H9 (cell line): Measurements from ENCODE around the gene ARL5B. TPM values are rescaled to one million over a fixed set of nuclear protein-coding genes. Genes with fewer than 3 reads are reported as not detected.

ENCODE experiments used
- DNase-seq: peaks from one replicate; pipeline ENCODE4 v3.0.0-alpha.2; 2017
- H2AFZ ChIP-seq: one replicate; pipeline ENCODE4 v1.6.1; 2013; ENCODE audit warnings: mild to moderate bottlenecking, low read length, control low read depth, moderate library complexity
- H2AK5ac ChIP-seq: 2 replicates; pipeline ENCODE4 v1.6.1; 2013; ENCODE audit warnings: low read length, control low read depth, mixed read lengths; ENCODE audit not compliant: insufficient read length
- H2BK120ac ChIP-seq: one replicate; pipeline ENCODE4 v1.6.1; 2013; ENCODE audit warnings: low read depth, mild to moderate bottlenecking, low read length, control low read depth, inconsistent platforms; ENCODE audit not compliant: poor library complexity, severe bottlenecking
- H2BK12ac ChIP-seq: 2 replicates; pipeline ENCODE4 v1.6.1; 2013; ENCODE audit warnings: low read length, control low read depth, mixed read lengths, low read depth; ENCODE audit not compliant: insufficient read length
- H2BK15ac ChIP-seq: 2 replicates; pipeline ENCODE4 v1.6.1; 2013; ENCODE audit warnings: low read depth, low read length, control low read depth
- H2BK20ac ChIP-seq: one replicate; pipeline ENCODE4 v1.6.1; 2013; ENCODE audit warnings: low read depth, mild to moderate bottlenecking, low read length, control low read depth, inconsistent platforms; ENCODE audit not compliant: poor library complexity, severe bottlenecking
- H2BK5ac ChIP-seq: 2 replicates; pipeline ENCODE4 v1.6.1; 2013; ENCODE audit warnings: low read length, control low read depth, mixed read lengths; ENCODE audit not compliant: insufficient read length
- H3K14ac ChIP-seq: 2 replicates; pipeline ENCODE4 v1.6.1; 2013; ENCODE audit warnings: low read length, control low read depth; ENCODE audit not compliant: insufficient read depth
- H3K18ac ChIP-seq: 2 replicates; pipeline ENCODE4 v1.6.1; 2013; ENCODE audit warnings: low read depth, mild to moderate bottlenecking, mixed read lengths, low read length, control low read depth; ENCODE audit not compliant: insufficient read length
- H3K23ac ChIP-seq: 2 replicates; pipeline ENCODE4 v1.6.1; 2013; ENCODE audit warnings: low read length, control low read depth, mixed read lengths, low read depth; ENCODE audit not compliant: insufficient read length
- H3K23me2 ChIP-seq: 2 replicates; pipeline ENCODE4 v1.6.1; 2013; ENCODE audit warnings: low read depth, mild to moderate bottlenecking, mixed read lengths, low read length, control low read depth; ENCODE audit not compliant: insufficient read length, poor library complexity, severe bottlenecking
- H3K27ac ChIP-seq: 2 replicates; pipeline ENCODE4 v1.5.1; 2013; ENCODE audit warnings: low read length, control low read depth, mixed read lengths, low read depth; ENCODE audit not compliant: insufficient read length
- H3K27me3 ChIP-seq: 2 replicates; pipeline ENCODE4 v1.6.1; 2013; ENCODE audit warnings: low read length, control low read depth, inconsistent platforms; ENCODE audit not compliant: insufficient read depth
- H3K4ac ChIP-seq: 2 replicates; pipeline ENCODE4 v1.6.1; 2013; ENCODE audit warnings: low read depth, mild to moderate bottlenecking, control low read depth, inconsistent platforms, low read length, moderate library complexity
- H3K4me1 ChIP-seq: 2 replicates; pipeline ENCODE4 v1.6.1; 2013; ENCODE audit warnings: low read length, control low read depth, inconsistent platforms; ENCODE audit not compliant: insufficient read depth
- H3K4me2 ChIP-seq: 2 replicates; pipeline ENCODE4 v1.6.1; 2013; ENCODE audit warnings: low read length, control low read depth, mixed read lengths; ENCODE audit not compliant: insufficient read length, insufficient read depth
- H3K56ac ChIP-seq: 2 replicates; pipeline ENCODE4 v1.6.1; 2013; ENCODE audit warnings: low read depth, mild to moderate bottlenecking, mixed read lengths, low read length, control low read depth; ENCODE audit not compliant: insufficient read length
- H3K79me1 ChIP-seq: 2 replicates; pipeline ENCODE4 v1.6.1; 2013; ENCODE audit warnings: low read depth, mild to moderate bottlenecking, moderate library complexity, low read length, control low read depth, inconsistent platforms; ENCODE audit not compliant: insufficient read depth, poor library complexity, severe bottlenecking
- H3K79me2 ChIP-seq: 2 replicates; pipeline ENCODE4 v1.6.1; 2013; ENCODE audit warnings: low read length, control low read depth, inconsistent platforms; ENCODE audit not compliant: insufficient read depth
- H3K9ac ChIP-seq: 2 replicates; pipeline ENCODE4 v1.6.1; 2013; ENCODE audit warnings: low read length, control low read depth, mixed read lengths; ENCODE audit not compliant: insufficient read length; ENCODE audit errors: extremely low read depth
- H3K9me3 ChIP-seq: one replicate; pipeline ENCODE4 v1.6.1; 2013; ENCODE audit warnings: low read depth, low read length, inconsistent platforms; ENCODE audit not compliant: control insufficient read depth
- H3T11ph ChIP-seq: one replicate; pipeline ENCODE4 v1.6.1; 2013; ENCODE audit warnings: mild to moderate bottlenecking, low read length, control low read depth, inconsistent platforms
- H4K20me1 ChIP-seq: one replicate; pipeline ENCODE4 v1.6.1; 2013; ENCODE audit not compliant: control insufficient read depth, insufficient read length, insufficient read depth
- H4K5ac ChIP-seq: 2 replicates; pipeline ENCODE4 v1.6.1; 2013; ENCODE audit warnings: low read depth, mild to moderate bottlenecking, mixed read lengths, low read length, control low read depth; ENCODE audit not compliant: insufficient read length
- H4K8ac ChIP-seq: replicated peaks from 2 replicates; pipeline ENCODE4 v1.6.1; 2013; ENCODE audit warnings: low read length, control low read depth, mixed read lengths, low read depth; ENCODE audit not compliant: insufficient read length
- H4K91ac ChIP-seq: 2 replicates; pipeline ENCODE4 v1.6.1; 2013; ENCODE audit warnings: low read depth, mild to moderate bottlenecking, moderate library complexity, mixed read lengths, low read length, control low read depth; ENCODE audit not compliant: insufficient read length
- H3K27ac Mint-ChIP-seq, 3 experiments: 2 replicates in 2 of 3; 3 replicates in 1 of 3; pipeline ENCODE4 v1.8.0; 2020 to 2021; ENCODE audit warnings: mixed read lengths in 3 of 3, mild to moderate bottlenecking in 1 of 3, moderate library complexity in 1 of 3
- H3K27me3 Mint-ChIP-seq: 2 replicates; pipeline ENCODE4 v1.8.0; 2021; ENCODE audit warnings: low read depth, mild to moderate bottlenecking, moderate library complexity, mixed read lengths
- H3K36me3 Mint-ChIP-seq, 3 experiments: 2 replicates in 2 of 3; 3 replicates in 1 of 3; pipeline ENCODE4 v1.8.0; 2020 to 2021; ENCODE audit warnings: low read depth in 3 of 3, mixed read lengths in 3 of 3; ENCODE audit not compliant: insufficient read depth in 1 of 3
- H3K4me1 Mint-ChIP-seq, 2 experiments: 2 replicates each; pipeline ENCODE4 v1.8.0; 2020; ENCODE audit warnings: mixed read lengths in 2 of 2
- H3K4me3 Mint-ChIP-seq, 2 experiments: 2 replicates in 1 of 2; 3 replicates in 1 of 2; pipeline ENCODE4 v1.8.0; 2020 to 2021; ENCODE audit warnings: mild to moderate bottlenecking in 2 of 2, mixed read lengths in 2 of 2, moderate library complexity in 1 of 2
- H3K9me3 Mint-ChIP-seq, 2 experiments: 2 replicates in 1 of 2; 3 replicates in 1 of 2; pipeline ENCODE4 v1.8.0; 2020; ENCODE audit warnings: mild to moderate bottlenecking in 2 of 2, mixed read lengths in 2 of 2, moderate library complexity in 1 of 2
- WGBS: extraction: QIAGEN DNeasy Blood & Tissue Kit; methylation state at CpG from one replicate; pipeline ENCODE4 v1.1.7; 2013; ENCODE audit warnings: missing lambda C conversion rate, low lambda C conversion rate, mixed read lengths; ENCODE audit not compliant: insufficient read length; ENCODE audit errors: extremely low coverage; 5-methylcytosine and 5-hydroxymethylcytosine counted together
- total RNA-seq: library from RNA; stranded (reverse); gene quantifications from 2 replicates; pipeline ENCODE4 v1.2.1, GENCODE V29; 2021
- TF ChIP-seq, protein P1 (sequence below): fragments of 200-600 bp; sonication (generic); conservative IDR thresholded peaks from 3 replicates; pipeline ENCODE4 v1.8.0; 2021; ENCODE audit warnings: antibody characterized with exemption, mild to moderate bottlenecking

The ARL5B gene
- total RNA-seq, 1 experiment from 2014 or later: 33.9 TPM

DNA sequence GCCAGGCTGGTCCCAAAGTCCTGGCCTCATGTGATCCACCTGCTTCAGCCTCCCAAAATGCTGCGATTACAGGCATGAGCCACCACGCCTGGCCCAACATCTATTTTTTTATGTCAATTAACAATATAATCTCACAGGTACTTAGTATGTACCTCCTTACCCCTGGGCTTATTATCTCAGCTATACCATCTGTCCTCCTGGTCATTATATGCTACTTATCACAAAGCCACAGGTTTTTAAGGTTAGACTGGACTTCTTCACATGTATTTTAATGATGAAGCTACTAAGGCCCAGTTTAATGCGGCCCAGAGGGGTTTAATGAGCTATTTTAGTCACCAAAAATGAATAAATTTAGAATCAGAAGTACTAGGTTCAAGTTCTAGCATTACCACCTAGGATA lies 11.3 kb upstream of the ARL5B start:
- Histone ChIP-seq H4K5ac (no peak overlapping the region), H4K20me1 (no peaks in the 10 kb centered on the region), H3K56ac (no peak overlapping the region), H2AFZ (no peak overlapping the region), H3K79me1 (peaks cover 3% of the 10 kb centered on the region), H2BK15ac (no peak overlapping the region), H3K27ac (no peak overlapping the region), H3K9ac (no peak overlapping the region), H3K18ac (no peak overlapping the region), H2BK5ac (no peak overlapping the region), H3T11ph (no peak overlapping the region), H4K91ac (no peak overlapping the region), H3K4me1 (no peaks in the 10 kb centered on the region), H3K79me2 (peaks cover 4% of the 10 kb centered on the region; the same call in 1 of the 2 replicates), H2AK5ac (no peak overlapping the region), H4K8ac (no peak overlapping the region), H3K4me2 (no peak overlapping the region), H2BK20ac (no peak overlapping the region), H2BK12ac (no peak overlapping the region), H3K27me3 (no peaks in the 10 kb centered on the region), H3K9me3 (no peaks in the 10 kb centered on the region), H2BK120ac (no peak overlapping the region), H3K4ac (no peak overlapping the region), H3K23ac (no peak overlapping the region), H3K14ac (no peak overlapping the region), H3K23me2 (peaks cover 3% of the 10 kb centered on the region)
- no peaks in the 10 kb centered on the region for H3K9me3 Mint-ChIP-seq
- no peaks in the 10 kb centered on the region for H3K27me3 Mint-ChIP-seq
- peaks cover 16 to 22% of the 10 kb centered on the region in 2 experiments for H3K4me1 Mint-ChIP-seq
- peaks cover 0 to 7% (median 0%) of the 10 kb centered on the region in 3 experiments; a peak in 2 of 7 replicates for H3K36me3 Mint-ChIP-seq
- WGBS: no CpG with 5 or more reads among the region's 3 CpGs
- no peak overlapping the region for H3K4me3 Mint-ChIP-seq
- H3K27ac Mint-ChIP-seq: no peak overlapping the region
- TF ChIP-seq, protein P1, sequence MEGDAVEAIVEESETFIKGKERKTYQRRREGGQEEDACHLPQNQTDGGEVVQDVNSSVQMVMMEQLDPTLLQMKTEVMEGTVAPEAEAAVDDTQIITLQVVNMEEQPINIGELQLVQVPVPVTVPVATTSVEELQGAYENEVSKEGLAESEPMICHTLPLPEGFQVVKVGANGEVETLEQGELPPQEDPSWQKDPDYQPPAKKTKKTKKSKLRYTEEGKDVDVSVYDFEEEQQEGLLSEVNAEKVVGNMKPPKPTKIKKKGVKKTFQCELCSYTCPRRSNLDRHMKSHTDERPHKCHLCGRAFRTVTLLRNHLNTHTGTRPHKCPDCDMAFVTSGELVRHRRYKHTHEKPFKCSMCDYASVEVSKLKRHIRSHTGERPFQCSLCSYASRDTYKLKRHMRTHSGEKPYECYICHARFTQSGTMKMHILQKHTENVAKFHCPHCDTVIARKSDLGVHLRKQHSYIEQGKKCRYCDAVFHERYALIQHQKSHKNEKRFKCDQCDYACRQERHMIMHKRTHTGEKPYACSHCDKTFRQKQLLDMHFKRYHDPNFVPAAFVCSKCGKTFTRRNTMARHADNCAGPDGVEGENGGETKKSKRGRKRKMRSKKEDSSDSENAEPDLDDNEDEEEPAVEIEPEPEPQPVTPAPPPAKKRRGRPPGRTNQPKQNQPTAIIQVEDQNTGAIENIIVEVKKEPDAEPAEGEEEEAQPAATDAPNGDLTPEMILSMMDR: no peak
- no peak for DNase-seq
